ENCODE measurements around the gene SPG7. TPM values are rescaled to one million over a fixed set of nuclear protein-coding genes. Genes with fewer than 3 reads are reported as not detected.
A peak's percentile ranks its signal among the peaks of the same experiment; 100 is the strongest.

The SPG7 gene
- total RNA-seq, 2 experiments from 2014 or later: 67.9 to 70.4 TPM

- ChIA-PET CTCF (interaction anchor here (0.5 to 0.7 kb wide), 2 partner anchors 53 to 156 kb away, joined by 3 to 4 read pairs; no protein-coding TSS in a partner anchor), POLR2A (interaction anchor here (0.6 kb wide), 1 partner anchor 27 kb away, joined by 3 read pairs; no protein-coding TSS in a partner anchor)
- intact Hi-C loops (cut with micrococcal nuclease): loop anchor here (2.0 to 10.0 kb wide), 3 partner anchors 179 to 479 kb away; no protein-coding TSS in a partner anchor
- Mint-ChIP-seq H3K27ac (no peak overlapping the region), H3K36me3 (no peaks in the 10 kb centered on the region), H3K4me3 (no peak overlapping the region), H3K4me1 (ENCODE audit: low read depth) (peaks cover 23% of the 10 kb centered on the region), H3K27me3 (no peaks in the 10 kb centered on the region), H3K9me3 (no peaks in the 10 kb centered on the region)
- DNase-seq: no peak
These were observed 4.1 kb upstream of the SPG7 start for GRCh38 chr16:89504091-89504490.

- peaks cover 25% of the 10 kb centered on the region for H3K4me1 Mint-ChIP-seq (ENCODE audit: low read depth)
- peak; percentile 96 for DNase-seq
- ChIA-PET POLR2A (interaction anchor here (0.8 to 1.0 kb wide), 3 partner anchors 14 to 16 kb away, joined by 4 to 5 read pairs (median 4); no protein-coding TSS in a partner anchor), CTCF (no interaction called here)
- no peaks in the 10 kb centered on the region for H3K9me3 Mint-ChIP-seq
- H3K27me3 Mint-ChIP-seq: no peaks in the 10 kb centered on the region
- peak overlapping the region; percentile 86 for H3K27ac Mint-ChIP-seq
- intact Hi-C loops (cut with micrococcal nuclease): loop anchor here (1.0 to 10.0 kb wide), 5 partner anchors 15 to 481 kb away; partner anchors contain the start of genes ANKRD11 and RPL13
- no peaks in the 10 kb centered on the region for H3K36me3 Mint-ChIP-seq
- peak overlapping the region; percentile 67 for H3K4me3 Mint-ChIP-seq
These were observed 2.7 kb upstream of the SPG7 start for GRCh38 chr16:89505204-89506112.

GRCh38 chr16:89506113-89506504 is 2.1 kb upstream of the SPG7 start:
- POLR2A ChIA-PET: interaction anchor here (0.9 to 1.0 kb wide), 2 partner anchors 15 to 17 kb away, joined by 4 to 5 read pairs; no protein-coding TSS in a partner anchor
- peak overlapping the region; percentile 67 for H3K4me3 Mint-ChIP-seq

GRCh38 chr16:89506791-89507191 is 1.4 kb upstream of the SPG7 start:
- Mint-ChIP-seq H3K27me3 (no peaks in the 10 kb centered on the region), H3K4me1 (ENCODE audit: low read depth) (peaks cover 25% of the 10 kb centered on the region), H3K27ac (peak overlapping the region; percentile 84), H3K9me3 (no peaks in the 10 kb centered on the region), H3K4me3 (peak overlapping the region; percentile 78), H3K36me3 (peaks cover 6% of the 10 kb centered on the region)
- intact Hi-C loops (cut with micrococcal nuclease): loop anchor here (5.0 to 10.0 kb wide), 2 partner anchors 56 to 482 kb away; partner anchors contain the start of gene RPL13
- peak; percentile 40 for DNase-seq
- ChIA-PET CTCF (interaction anchor here (1.6 to 2.8 kb wide), 3 partner anchors 23 to 98 kb away, joined by 4 to 19 read pairs (median 7); no protein-coding TSS in a partner anchor), POLR2A (interaction anchor here (0.8 to 3.0 kb wide), 8 partner anchors 9 to 265 kb away, joined by 3 to 32 read pairs (median 4); partner anchors contain the start of gene ANKRD11)

More at GRCh38 chr16:89506113-89506504, 2.1 kb upstream of the SPG7 start:
- intact Hi-C loops (cut with micrococcal nuclease): loop anchor here (5.0 to 10.0 kb wide), 2 partner anchors 56 to 481 kb away; partner anchors contain the start of gene RPL13
- DNase-seq: no peak
- Mint-ChIP-seq H3K4me1 (ENCODE audit: low read depth) (peaks cover 25% of the 10 kb centered on the region), H3K27me3 (no peaks in the 10 kb centered on the region), H3K36me3 (peaks cover 2% of the 10 kb centered on the region), H3K9me3 (no peaks in the 10 kb centered on the region), H3K27ac (peak overlapping the region; percentile 86)
- CTCF ChIA-PET: no interaction called here

DNA sequence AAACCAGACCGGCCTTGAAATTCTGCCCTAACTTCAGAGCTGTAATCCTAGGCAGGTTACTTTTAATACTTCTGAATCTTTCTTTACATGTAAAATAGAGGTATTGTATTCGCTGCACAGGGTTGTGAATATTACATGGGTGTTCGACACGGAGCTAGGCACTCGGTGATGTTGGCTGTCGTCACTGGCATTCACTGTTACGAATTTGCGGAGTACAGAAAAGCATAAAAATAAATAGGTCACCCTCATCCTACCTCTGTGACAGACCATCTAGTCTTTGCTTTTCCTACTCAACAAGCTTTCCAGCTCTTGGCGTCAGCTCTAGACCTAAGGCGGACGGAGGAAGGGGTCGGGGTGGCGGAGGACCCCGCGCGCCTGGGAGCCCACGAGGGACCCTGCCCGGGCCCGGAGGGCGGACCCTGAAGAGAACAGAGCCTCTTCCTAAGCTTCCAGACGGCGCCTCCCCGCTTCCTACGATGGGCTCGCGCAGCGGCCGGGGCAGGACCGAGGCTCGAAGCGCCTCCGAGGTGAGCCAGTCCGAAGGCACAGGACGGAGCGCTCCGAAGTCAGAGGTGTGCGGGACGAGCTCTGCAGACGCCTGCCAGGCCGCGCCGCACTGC is 879 bp upstream of the SPG7 start:
- ChIA-PET CTCF (interaction anchor here (1.1 to 3.3 kb wide), 9 partner anchors 16 to 267 kb away, joined by 3 to 19 read pairs (median 5); no protein-coding TSS in a partner anchor), POLR2A (interaction anchor here (0.8 to 3.0 kb wide), 16 partner anchors 9 to 265 kb away, joined by 3 to 32 read pairs (median 4); partner anchors contain the start of gene ANKRD11)
- Mint-ChIP-seq H3K4me3 (peak overlapping the region; percentile 78), H3K27ac (peak overlapping the region; percentile 84), H3K4me1 (ENCODE audit: low read depth) (peaks cover 25% of the 10 kb centered on the region), H3K27me3 (no peaks in the 10 kb centered on the region), H3K9me3 (no peaks in the 10 kb centered on the region), H3K36me3 (peaks cover 7% of the 10 kb centered on the region)
- intact Hi-C loops (cut with micrococcal nuclease): loop anchor here (5.0 to 10.0 kb wide), 2 partner anchors 55 to 483 kb away; partner anchors contain the start of gene RPL13
- DNase-seq: no peak

DNA sequence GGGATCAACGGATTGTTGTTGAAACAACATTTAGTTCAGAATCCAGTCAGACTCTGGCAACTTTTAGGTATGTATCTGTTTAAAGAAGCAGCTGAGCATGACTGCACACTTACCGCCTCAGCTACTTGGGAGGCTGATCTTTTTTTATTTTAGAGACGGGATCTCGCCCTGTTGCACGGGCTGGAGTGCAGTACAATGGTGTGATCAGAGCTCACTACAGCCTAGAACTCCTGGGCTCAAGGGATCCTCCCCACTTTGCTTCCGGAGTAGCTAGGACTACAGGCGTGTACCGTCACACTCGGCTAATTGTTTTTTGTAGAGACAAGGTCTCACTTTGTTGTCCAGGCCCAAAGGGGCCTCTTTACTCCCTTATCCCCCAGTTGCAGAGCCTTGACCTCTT is 2.3 kb downstream of the SPG7 start:
- Mint-ChIP-seq H3K27me3 (no peaks in the 10 kb centered on the region), H3K9me3 (no peaks in the 10 kb centered on the region), H3K4me1 (ENCODE audit: low read depth) (peaks cover 21% of the 10 kb centered on the region), H3K4me3 (peak overlapping the region; percentile 20), H3K27ac (no peak overlapping the region), H3K36me3 (peaks cover 17% of the 10 kb centered on the region)
- intact Hi-C loops (cut with micrococcal nuclease): no loop called here
- ChIA-PET POLR2A (no interaction called here), CTCF (interaction anchor here (1.5 to 3.3 kb wide), 2 partner anchors 47 to 270 kb away, joined by 4 to 18 read pairs; no protein-coding TSS in a partner anchor)
- DNase-seq: no peak

- DNase-seq: no peak
- no peaks in the 10 kb centered on the region for H3K27me3 Mint-ChIP-seq
- peaks cover 17% of the 10 kb centered on the region for H3K36me3 Mint-ChIP-seq
- H3K27ac Mint-ChIP-seq: no peak overlapping the region
- intact Hi-C loops (cut with micrococcal nuclease): no loop called here
- ChIA-PET POLR2A (no interaction called here), CTCF (interaction anchor here (0.9 to 1.5 kb wide), 2 partner anchors 46 to 163 kb away, joined by 4 read pairs; no protein-coding TSS in a partner anchor)
- H3K9me3 Mint-ChIP-seq: no peaks in the 10 kb centered on the region
- H3K4me3 Mint-ChIP-seq: no peak overlapping the region
- H3K4me1 Mint-ChIP-seq (ENCODE audit: low read depth): peaks cover 12% of the 10 kb centered on the region
These were observed 3.2 kb downstream of the SPG7 start for GRCh38 chr16:89511374-89511773.

GRCh38 chr16:89512453-89512852 is 4.2 kb downstream of the SPG7 start:
- no peak for DNase-seq
- intact Hi-C loops (cut with micrococcal nuclease): no loop called here
- H3K9me3 Mint-ChIP-seq: no peaks in the 10 kb centered on the region
- CTCF ChIA-PET: no interaction called here
- H3K36me3 Mint-ChIP-seq: peaks cover 23% of the 10 kb centered on the region
- no peak overlapping the region for H3K4me3 Mint-ChIP-seq
- peaks cover 7% of the 10 kb centered on the region for H3K4me1 Mint-ChIP-seq (ENCODE audit: low read depth)
- no peak overlapping the region for H3K27ac Mint-ChIP-seq
- POLR2A ChIA-PET: no interaction called here
- H3K27me3 Mint-ChIP-seq: no peaks in the 10 kb centered on the region

DNA sequence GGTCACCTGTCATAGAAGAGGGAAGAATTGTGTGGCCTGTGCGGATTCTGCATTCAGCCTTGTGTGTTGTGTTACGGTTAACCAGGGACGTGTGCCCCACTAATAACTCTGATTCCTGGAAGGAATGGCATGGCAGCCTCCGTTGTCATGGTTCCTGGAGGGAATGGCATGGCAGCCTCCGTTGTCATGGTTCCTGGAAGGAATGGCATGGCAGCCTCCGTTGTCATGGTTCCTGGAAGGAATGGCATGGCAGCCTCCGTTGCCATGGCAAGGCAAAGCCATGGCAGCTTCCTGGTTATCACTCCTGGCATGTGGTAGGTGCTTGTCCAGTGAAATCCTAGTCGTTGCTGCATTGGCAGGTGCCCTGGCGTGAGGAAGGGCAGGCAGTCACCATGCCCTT is 8.9 kb downstream of the SPG7 start:
- peaks cover 34% of the 10 kb centered on the region for H3K36me3 Mint-ChIP-seq
- CTCF ChIA-PET: no interaction called here
- POLR2A ChIA-PET: no interaction called here

DNA sequence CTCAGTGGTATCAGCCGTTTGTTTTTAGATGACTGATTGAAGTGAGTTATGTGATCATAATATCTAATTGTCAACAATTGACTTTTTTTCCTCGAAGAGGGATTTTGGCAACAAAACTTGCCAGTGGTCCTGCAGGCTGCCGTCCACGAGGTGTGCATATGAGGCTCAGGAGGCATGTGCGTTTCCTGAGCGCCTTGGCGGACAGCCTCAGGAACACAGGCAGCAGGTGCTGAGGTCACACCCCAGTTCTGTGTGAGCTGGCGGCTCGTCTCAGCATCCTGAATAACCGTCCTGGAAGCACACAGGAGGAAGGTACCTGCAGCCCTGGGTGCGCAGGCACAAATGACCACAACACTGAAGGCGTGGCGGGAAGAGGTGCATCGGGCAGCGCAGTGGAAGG is 11.7 kb downstream of the SPG7 start:
- ChIA-PET POLR2A (no interaction called here), CTCF (no interaction called here)
- H3K9me3 Mint-ChIP-seq: no peaks in the 10 kb centered on the region
- H3K4me3 Mint-ChIP-seq: no peak overlapping the region
- no peaks in the 10 kb centered on the region for H3K27me3 Mint-ChIP-seq
- no peak for DNase-seq
- H3K27ac Mint-ChIP-seq: no peak overlapping the region
- H3K4me1 Mint-ChIP-seq (ENCODE audit: low read depth): peaks cover 2% of the 10 kb centered on the region
- intact Hi-C loops (cut with micrococcal nuclease): no loop called here
- peaks cover 33% of the 10 kb centered on the region for H3K36me3 Mint-ChIP-seq

More for the DNA sequence above, 8.9 kb downstream of the SPG7 start:
- Mint-ChIP-seq H3K27ac (no peak overlapping the region), H3K4me1 (ENCODE audit: low read depth) (peaks cover 5% of the 10 kb centered on the region), H3K4me3 (no peak overlapping the region), H3K27me3 (no peaks in the 10 kb centered on the region), H3K9me3 (no peaks in the 10 kb centered on the region)
- DNase-seq: no peak
- intact Hi-C loops (cut with micrococcal nuclease): no loop called here

DNA sequence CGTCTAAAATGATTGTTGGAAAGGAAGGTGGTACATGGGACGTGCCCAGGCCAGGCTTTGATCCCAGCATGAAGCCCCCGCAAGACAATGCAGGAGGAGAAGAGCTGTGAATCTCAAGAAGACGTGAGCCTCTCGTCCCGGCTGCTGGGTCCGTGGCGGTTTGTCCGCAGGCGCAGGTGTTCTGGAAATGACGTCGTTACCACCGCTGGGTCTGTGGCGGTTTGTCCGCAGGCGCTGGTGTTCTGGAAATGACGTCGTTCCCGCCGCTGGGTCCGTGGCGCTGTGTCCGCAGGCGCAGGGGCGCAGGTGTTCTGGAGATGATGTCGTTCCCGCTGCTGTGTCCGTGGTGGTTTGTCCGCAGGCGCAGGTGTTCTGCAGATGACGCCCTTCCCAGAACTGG is 14.1 kb downstream of the SPG7 start:
- H3K36me3 Mint-ChIP-seq: peaks cover 41% of the 10 kb centered on the region
- intact Hi-C loops (cut with micrococcal nuclease): no loop called here

More for the DNA sequence above, 14.1 kb downstream of the SPG7 start:
- ChIA-PET POLR2A (no interaction called here), CTCF (no interaction called here)
- no peak overlapping the region for H3K27ac Mint-ChIP-seq
- H3K4me3 Mint-ChIP-seq: no peak overlapping the region
- DNase-seq: no peak
- H3K27me3 Mint-ChIP-seq: no peaks in the 10 kb centered on the region
- H3K9me3 Mint-ChIP-seq: no peaks in the 10 kb centered on the region
- no peaks in the 10 kb centered on the region for H3K4me1 Mint-ChIP-seq (ENCODE audit: low read depth)

Data from activated CD4-positive, alpha-beta memory T cell treated with anti-CD3 and anti-CD28 coated beads for 36 hours (primary cell).